HUES6 (cell line): Measurements from ENCODE around the gene PODN.

Source experiments
- H3K27ac ChIP-seq: 2 replicates; pipeline ENCODE4 v1.7.0; 2013; ENCODE audit warnings: low read depth, mild to moderate bottlenecking, low read length, inconsistent platforms
- H3K27me3 ChIP-seq: 2 replicates; pipeline ENCODE4 v1.6.1; 2013; ENCODE audit warnings: low read length; ENCODE audit not compliant: control insufficient read depth, insufficient read depth
- H3K36me3 ChIP-seq: 2 replicates; pipeline ENCODE4 v1.6.1; 2013; ENCODE audit warnings: low read length; ENCODE audit not compliant: control insufficient read depth, insufficient read depth
- H3K4me1 ChIP-seq: 2 replicates; pipeline ENCODE4 v1.6.1; 2013; ENCODE audit warnings: low read length; ENCODE audit not compliant: control insufficient read depth, insufficient read depth
- H3K4me3 ChIP-seq: 2 replicates; pipeline ENCODE4 v1.5.1; 2013; ENCODE audit warnings: low read depth, low read length
- H3K9ac ChIP-seq: one replicate; pipeline ENCODE4 v1.6.1; 2013; ENCODE audit warnings: mild to moderate bottlenecking, low read length
- H3K9me3 ChIP-seq: 2 replicates; pipeline ENCODE4 v1.6.1; 2013; ENCODE audit warnings: low read depth, low read length; ENCODE audit not compliant: control insufficient read depth, insufficient read depth

The PODN gene

DNA sequence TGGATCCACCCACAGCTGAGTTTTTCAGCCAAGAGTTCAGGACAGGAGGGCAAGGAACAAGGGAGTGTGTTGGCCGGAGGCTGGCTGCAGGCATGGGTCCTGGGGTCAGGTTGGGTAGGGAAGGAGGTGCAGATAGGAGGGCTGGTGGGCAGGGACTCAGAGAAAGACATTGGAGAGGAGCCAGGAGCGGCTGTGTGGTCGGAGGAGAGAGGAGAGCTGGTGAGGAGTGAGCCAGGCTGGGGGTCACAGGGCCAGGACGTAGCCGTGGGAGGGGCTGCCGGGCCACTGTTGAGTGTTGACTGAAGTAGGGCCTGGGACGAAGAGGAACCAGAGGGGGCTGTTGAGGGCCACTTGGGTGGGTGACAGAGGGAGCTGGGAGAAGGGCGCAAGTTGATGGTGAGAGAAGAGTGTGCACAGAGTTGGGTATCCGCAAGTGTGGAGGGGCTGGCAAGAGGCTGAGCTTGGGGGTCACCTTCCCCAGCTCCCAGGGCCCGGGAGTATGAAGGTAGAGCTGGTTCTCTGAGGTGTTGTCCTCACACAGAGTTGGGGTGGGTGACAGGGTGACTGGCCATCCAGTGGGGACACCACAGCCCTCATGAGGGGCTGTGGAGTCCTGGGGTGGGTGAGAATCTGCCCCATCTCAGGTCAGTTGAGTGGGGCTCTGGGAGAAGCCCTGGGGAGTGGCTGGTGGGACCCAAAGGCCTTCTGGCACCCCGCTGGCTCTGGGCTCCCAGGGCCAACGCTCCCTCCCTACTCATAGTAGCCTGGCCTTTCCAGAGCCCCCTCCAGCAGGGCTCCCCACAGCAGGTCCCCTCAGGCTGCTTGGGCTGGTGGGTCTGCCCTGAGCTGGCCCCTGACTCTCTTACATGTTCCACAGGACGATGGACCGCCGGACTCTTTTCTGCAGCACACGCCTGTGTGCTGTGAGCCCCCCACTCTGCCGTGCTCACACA, 21.9 kb downstream of the PODN start:
- no peak overlapping the region for H3K27ac ChIP-seq
- no peaks in the 10 kb centered on the region for H3K36me3 ChIP-seq
- H3K9me3 ChIP-seq: no peaks in the 10 kb centered on the region
- H3K4me3 ChIP-seq: no peak overlapping the region
- H3K4me1 ChIP-seq: peaks cover 18% of the 10 kb centered on the region
- H3K27me3 ChIP-seq: no peaks in the 10 kb centered on the region
- H3K9ac ChIP-seq: no peak overlapping the region

DNA sequence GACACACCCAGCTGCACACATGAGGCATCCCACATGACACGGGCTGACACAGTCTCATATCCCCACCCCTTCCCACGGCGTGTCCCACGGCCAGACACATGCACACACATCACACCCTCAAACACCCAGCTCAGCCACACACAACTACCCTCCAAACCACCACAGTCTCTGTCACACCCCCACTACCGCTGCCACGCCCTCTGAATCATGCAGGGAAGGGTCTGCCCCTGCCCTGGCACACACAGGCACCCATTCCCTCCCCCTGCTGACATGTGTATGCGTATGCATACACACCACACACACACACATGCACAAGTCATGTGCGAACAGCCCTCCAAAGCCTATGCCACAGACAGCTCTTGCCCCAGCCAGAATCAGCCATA, 22.6 kb downstream of the PODN start:
- Histone ChIP-seq H3K27ac (no peak overlapping the region), H3K4me3 (no peak overlapping the region), H3K4me1 (peaks cover 18% of the 10 kb centered on the region), H3K9ac (no peak overlapping the region), H3K36me3 (no peaks in the 10 kb centered on the region), H3K9me3 (no peaks in the 10 kb centered on the region), H3K27me3 (no peaks in the 10 kb centered on the region)

DNA sequence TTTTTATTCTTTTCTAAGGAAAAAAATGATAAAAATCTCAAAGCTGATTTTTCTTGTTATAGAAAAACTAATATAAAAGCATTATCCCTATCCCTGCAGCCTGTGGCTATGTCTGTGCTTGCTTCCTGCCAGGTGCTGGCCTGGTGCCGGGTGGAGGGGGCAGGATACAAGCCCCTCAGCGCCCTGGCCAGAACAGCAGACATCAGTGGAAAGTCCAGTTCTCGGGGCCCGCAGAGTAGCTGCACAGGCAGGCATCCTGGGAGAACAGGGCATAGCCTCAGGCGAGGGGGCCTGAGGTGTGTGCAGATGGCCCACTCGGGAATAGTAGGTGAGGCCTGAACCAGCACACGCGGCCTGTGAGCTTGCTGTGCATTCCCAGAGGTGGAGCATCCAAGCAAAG, 23.4 kb downstream of the PODN start:
- Histone ChIP-seq H3K27ac (no peak overlapping the region), H3K9me3 (no peaks in the 10 kb centered on the region), H3K4me3 (no peak overlapping the region), H3K36me3 (no peaks in the 10 kb centered on the region), H3K9ac (no peak overlapping the region), H3K27me3 (no peaks in the 10 kb centered on the region), H3K4me1 (peaks cover 18% of the 10 kb centered on the region)

DNA sequence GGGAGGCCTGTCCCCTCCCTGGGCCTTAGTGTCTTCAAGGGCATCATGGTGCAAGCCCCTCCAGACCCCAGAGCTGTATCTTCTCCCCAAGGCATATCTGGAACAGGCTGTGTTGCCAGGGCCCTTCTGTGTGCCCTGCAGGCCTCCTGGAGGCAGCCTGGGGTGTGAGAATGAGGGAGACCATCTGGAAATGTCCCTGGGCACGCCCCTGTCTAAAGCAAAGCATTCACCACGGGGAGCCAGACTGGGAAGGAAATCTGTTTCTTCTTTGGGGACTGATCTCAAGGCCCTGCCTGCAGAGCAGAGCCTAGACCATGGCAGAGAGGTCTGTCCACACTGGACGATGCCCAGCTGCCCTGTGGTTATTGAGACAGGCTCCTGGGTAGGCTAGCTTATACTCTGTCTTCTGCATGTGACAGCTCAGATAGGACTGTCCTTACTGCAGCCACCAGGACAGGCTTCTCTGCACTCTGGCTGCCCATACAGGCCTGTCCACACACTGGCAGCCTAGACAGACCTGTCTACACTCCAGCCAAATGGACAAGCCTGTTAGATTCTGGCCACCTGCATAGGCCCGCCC, 24.6 kb downstream of the PODN start:
- Histone ChIP-seq H3K4me1 (peaks cover 15% of the 10 kb centered on the region), H3K4me3 (no peak overlapping the region), H3K27ac (no peak overlapping the region), H3K9ac (no peak overlapping the region), H3K27me3 (no peaks in the 10 kb centered on the region), H3K36me3 (no peaks in the 10 kb centered on the region), H3K9me3 (no peaks in the 10 kb centered on the region)

DNA sequence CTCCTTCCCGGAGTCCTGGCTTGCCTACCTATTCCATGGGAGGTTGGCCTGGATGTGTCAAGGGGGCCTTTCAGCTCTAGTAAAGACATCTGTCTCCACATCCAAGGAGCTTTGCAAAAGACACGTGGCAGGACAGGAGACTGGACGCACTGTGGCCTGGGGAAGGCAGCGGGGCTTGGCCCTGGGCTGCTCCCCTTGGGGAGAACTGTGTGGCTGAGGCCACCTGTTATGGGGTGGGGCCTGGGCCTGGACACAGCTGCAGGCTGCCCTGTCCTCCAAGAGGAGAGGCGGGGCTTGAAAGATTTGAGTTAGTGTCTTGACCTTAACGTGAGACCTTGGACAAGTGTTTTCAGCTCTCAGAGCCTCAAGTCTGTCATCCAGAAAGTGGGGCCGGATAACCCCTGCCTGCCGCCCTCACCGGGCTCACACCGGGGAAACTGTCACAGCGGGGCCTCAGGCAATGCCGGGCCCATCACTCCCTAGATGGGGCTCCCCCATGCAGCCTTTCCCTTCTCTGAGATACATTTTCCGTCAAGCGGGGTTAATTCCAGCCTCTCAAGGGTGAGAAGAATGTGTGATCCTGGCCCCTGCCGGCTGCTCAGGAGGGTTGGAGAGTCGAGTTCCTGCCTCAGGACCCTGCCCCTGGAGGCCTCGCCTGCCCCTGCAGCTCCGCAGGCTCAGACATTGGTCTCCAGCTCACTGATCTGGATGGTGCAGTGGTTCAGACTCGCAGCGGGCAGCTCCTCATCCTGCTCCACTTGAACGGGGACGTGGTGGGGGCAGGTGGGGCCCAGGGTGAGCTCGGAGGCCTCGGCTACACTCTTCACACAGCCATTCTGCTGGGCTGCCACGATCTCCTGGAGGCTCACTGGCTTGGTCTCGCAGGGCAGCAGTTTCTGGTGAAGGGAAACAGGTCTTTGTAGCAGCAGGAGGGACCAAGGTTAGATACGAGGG, 25.6 kb downstream of the PODN start:
- no peaks in the 10 kb centered on the region for H3K27me3 ChIP-seq
- no peak overlapping the region for H3K4me3 ChIP-seq
- no peak overlapping the region for H3K9ac ChIP-seq
- no peak overlapping the region for H3K27ac ChIP-seq
- no peaks in the 10 kb centered on the region for H3K36me3 ChIP-seq
- no peaks in the 10 kb centered on the region for H3K9me3 ChIP-seq
- H3K4me1 ChIP-seq: peaks cover 7% of the 10 kb centered on the region; the same call in 1 of the 2 replicates

DNA sequence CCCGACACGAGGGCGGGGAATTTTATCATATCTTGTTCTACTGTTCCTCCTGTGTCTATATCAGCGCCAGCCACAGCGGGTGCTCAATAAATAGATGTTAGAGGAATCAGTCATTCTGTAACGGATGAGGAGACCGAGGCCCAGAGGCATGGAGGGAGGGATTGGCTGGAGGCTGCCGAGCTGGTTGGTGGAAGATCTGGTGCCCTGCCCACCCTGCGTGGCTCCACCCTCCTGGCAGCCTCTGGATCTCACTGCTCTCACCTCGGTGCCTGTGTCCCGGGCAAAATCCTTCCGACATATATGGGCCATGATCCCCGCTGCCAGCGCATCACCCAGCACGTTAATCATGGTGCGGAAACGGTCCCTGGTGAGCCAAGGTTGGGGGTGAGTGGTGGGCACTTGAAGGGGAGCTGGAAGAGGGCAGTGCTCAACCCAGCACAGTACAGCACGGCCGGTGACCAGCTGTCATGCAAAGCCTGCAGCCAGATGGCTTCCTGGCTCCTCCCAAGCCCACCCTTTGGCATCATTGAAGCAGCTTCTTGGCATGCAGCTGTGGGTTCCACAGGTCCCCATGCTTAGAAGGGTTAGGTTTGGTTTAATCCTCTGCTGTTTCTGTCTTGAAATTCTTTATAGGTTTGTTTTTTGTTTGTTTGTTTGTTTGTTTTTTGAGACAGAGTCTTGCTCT, 26.7 kb downstream of the PODN start:
- Histone ChIP-seq H3K9me3 (no peaks in the 10 kb centered on the region), H3K4me3 (no peak overlapping the region), H3K9ac (no peak overlapping the region)

DNA sequence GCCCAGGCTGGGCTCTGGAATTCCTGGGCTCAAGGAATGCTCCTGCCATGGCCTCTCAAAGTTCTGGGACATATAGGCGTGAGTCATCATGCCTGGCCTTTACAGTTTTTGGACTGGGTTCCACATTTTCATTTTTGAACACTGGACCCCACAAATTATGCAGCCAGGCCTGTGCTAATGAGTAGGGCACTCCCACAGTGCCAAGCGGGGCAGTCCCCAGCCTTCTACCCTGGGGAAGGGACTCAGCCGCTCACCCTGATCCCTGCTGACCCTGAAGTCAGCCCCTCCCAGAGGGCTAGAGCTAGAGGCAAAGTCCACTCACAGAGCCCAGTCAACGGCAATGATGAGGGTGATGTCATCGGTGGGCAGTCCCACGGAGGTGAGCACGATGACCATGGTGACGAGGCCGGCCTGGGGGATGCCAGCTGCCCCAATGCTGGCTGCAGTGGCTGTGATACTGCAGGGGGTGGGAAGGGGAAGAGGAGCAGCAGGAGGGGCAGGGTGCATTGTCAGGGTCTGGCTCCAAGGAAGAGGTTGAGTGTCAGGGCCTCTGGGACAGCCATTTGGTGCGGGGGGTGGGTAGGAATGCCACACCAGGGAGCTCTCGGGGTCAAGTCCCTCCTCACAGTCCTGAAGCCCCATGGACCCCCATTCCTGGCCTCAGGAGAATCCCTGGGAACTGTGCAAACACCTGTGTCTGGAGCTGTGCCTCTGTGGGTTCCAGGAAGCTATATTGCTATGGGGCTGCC, 27.6 kb downstream of the PODN start:
- Histone ChIP-seq H3K9ac (no peak overlapping the region), H3K27ac (no peak overlapping the region), H3K4me1 (peaks cover 7% of the 10 kb centered on the region; the same call in 1 of the 2 replicates), H3K36me3 (no peaks in the 10 kb centered on the region), H3K27me3 (no peaks in the 10 kb centered on the region), H3K4me3 (no peak overlapping the region), H3K9me3 (no peaks in the 10 kb centered on the region)

More for the DNA sequence above, 26.7 kb downstream of the PODN start:
- H3K36me3 ChIP-seq: no peaks in the 10 kb centered on the region
- no peak overlapping the region for H3K27ac ChIP-seq
- H3K27me3 ChIP-seq: no peaks in the 10 kb centered on the region
- peaks cover 7% of the 10 kb centered on the region; the same call in 1 of the 2 replicates for H3K4me1 ChIP-seq

DNA sequence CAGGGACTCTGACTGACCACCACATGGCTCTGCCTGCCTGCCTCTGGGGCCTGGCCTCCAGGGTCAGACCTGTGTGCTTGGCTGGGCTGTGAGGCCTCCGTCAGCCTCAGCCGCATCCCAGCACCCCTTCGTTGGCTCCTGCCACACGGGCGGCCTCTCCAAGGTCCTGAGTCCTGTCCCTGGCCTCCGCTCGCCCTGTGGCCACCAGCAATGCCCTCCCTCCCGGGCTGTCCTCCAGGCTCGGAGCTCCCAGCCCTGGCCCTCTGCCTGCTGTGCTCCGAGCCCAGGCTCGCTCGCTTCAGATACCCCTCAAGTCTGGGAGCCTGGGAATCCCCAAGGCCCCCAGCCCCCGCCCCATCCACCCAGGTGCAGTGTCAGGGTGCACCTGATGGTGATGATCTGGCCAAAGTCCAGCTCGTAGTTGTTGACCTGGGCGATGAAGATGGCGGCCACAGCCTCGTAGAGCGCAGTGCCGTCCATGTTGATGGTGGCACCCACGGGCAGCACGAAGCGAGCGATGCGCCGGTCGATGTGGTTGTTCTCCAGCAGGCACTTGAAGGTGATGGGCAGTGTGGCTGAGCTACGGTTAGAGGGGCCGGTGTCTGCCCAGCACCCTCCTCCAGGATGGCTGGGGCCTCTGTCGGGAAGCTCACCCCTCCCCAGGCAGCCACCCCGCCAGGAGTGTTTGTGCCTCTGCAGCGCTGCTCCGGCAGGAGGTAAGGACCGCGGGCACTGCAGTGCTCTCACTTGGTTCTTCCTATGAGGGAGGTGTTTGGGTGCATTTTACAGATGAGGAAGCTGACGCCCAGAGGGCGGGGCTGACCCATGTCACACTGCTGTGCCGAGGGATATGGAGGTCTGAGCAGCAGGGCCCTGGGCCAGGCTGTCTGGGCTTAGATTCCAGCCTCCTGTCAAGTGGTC, 28.5 kb downstream of the PODN start:
- peaks cover under 1% of the 10 kb centered on the region for H3K9me3 ChIP-seq
- H3K36me3 ChIP-seq: no peaks in the 10 kb centered on the region
- peaks cover 7% of the 10 kb centered on the region; the same call in 1 of the 2 replicates for H3K4me1 ChIP-seq
- H3K27ac ChIP-seq: no peak overlapping the region
- no peak overlapping the region for H3K4me3 ChIP-seq
- no peak overlapping the region for H3K9ac ChIP-seq
- no peaks in the 10 kb centered on the region for H3K27me3 ChIP-seq

DNA sequence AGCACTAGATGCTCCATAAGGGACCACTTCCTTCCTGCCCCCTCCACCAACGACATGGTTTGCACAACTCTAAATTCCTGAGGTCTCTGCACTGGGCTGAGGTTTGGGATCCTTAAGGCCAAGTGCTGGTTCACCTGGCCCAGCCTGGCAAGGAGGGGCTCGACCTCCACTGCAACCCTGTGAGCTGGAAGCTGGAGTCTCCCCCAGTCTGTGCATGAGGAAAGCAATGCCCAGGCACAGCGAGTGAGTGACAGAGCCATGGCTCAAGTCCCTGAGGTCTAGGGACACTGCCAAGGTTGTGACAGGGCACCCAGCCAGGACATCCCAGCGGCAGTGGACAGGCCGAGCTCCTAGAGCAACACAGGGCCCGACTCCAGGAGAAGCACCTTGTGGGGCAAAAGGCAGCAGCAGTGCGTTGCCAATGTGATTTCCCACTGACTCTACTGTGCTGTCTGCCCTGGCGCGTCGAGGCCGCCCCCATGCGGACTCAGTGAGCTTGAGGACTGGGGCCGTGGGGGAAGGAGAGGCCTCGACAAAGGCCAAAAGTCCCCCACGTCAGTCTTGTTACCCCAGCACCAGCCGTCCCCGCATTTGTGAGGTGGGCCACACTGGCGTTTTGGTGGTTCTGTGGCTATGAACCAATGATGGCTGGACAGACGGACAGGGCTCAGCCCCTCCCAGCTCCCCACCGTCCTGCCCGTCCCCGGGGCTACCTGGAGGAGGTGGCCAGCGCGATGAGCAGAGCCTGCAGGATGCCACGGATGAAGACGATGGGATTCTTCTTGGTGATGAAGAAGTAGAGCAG, 30.0 kb downstream of the PODN start:
- peaks cover 7% of the 10 kb centered on the region; the same call in 1 of the 2 replicates for H3K4me1 ChIP-seq
- H3K27me3 ChIP-seq: no peaks in the 10 kb centered on the region
- no peaks in the 10 kb centered on the region for H3K36me3 ChIP-seq
- H3K9ac ChIP-seq: no peak overlapping the region
- H3K4me3 ChIP-seq: no peak overlapping the region
- H3K27ac ChIP-seq: no peak overlapping the region
- peaks cover 16% of the 10 kb centered on the region for H3K9me3 ChIP-seq
